ENCODE results near the gene GPR183.

Gene GPR183

DNA sequence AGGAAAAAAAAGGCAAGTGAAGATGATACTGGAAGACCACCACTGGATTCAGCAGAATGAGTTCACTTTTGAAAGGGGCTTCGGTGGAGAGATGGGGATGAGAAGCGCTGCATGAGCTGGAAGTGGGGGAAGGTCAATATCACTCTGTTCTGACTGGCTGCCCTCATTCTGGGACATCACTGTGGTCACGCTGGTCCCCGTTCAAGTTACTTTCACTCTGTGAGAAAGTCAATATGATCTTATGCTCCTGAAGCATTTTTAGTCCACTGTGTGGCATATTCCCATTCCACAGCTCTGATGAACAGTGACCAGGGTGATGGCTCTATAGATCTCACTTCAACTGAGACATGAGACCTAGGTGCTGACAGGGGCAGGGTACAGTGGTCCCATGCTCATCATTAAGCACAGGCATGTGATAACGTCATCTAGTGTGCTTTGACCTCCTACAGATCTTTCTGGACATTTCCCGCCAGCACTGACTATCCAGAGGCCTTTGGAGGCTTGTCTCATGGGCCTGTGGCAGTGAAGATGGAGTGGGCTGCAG, 40.2 kb upstream of the GPR183 start:
- TF ChIP-seq TAF1 (IDR thresholded peaks at IDR 0.05; ENCODE audit: low read depth) (no peak), NFIC (IDR thresholded peaks at IDR 0.05) (no peak), YY1 (IDR thresholded peaks at IDR 0.05; ENCODE audit: low read depth) (no peak)

DNA sequence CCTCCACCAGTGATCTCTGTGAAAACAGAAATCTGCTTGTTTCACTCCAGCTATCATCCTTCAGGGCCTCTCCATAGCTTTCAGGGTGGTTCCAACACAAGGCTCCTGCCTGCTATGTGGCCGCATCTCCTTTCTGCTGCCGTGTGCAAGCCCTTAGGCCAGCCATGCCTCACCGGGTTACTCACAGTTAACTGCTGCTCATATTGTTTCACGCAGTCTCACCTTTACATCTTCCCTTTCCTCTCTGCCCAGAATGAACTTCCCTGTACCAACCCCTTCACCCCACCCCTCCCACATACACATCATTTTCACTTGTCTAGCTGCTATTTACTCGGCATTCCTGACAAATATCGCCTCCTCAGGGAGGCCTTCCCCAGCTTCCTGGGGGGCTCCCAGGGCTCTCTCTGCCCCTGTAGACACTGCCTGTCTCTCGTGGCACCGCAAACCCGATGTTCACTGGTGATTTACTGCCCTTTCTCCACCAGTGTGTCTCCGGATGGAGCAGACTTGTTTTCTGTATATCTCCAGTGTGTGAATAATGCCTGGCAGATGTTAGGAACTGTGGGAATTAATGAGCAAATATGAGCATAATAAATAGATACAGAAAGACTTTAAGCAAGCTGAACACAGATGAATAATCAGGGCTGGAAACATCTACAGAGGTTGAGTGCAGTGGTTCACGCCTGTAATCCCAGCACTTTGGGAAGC, 39.3 kb upstream of the GPR183 start:
- TF ChIP-seq, protein P1, sequence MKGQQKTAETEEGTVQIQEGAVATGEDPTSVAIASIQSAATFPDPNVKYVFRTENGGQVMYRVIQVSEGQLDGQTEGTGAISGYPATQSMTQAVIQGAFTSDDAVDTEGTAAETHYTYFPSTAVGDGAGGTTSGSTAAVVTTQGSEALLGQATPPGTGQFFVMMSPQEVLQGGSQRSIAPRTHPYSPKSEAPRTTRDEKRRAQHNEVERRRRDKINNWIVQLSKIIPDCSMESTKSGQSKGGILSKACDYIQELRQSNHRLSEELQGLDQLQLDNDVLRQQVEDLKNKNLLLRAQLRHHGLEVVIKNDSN (IDR thresholded peaks at IDR 0.05): no peak
- TF ChIP-seq TAF1 (IDR thresholded peaks at IDR 0.05; ENCODE audit: low read depth): no peak

DNA sequence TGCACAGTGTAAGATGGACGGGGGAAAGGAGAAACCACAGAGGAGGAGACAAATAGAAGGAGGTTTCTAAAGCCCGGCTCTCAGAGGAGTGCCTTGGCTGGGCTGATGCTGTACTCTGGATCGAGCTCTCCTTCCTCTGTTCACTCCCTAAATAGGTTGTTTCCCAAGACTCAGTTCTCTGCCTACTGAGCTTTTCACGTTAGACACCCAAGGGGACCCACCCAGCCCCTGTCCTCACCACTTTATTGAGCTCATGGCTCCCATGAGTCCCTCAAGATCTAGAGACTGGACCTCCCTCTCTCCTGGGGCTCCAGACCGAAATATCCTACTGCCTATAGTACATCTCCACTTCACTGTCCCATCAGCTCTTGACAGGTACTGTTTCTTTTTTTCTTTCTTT, 38.1 kb upstream of the GPR183 start:
- TF ChIP-seq TAF1 (IDR thresholded peaks at IDR 0.05; ENCODE audit: low read depth) (no peak), CREB1 (IDR thresholded peaks at IDR 0.05; ENCODE audit: low read depth) (no peak), TEAD4 (IDR thresholded peaks at IDR 0.05) (no peak), YY1 (IDR thresholded peaks at IDR 0.05; ENCODE audit: low read depth) (no peak), NFIC (IDR thresholded peaks at IDR 0.05) (no peak), ZBTB7A (IDR thresholded peaks at IDR 0.05; ENCODE audit: low read depth) (no peak), TCF12 (IDR thresholded peaks at IDR 0.05; ENCODE audit: low read depth) (no peak), EGR1 (IDR thresholded peaks at IDR 0.05) (no peak), CEBPB (IDR thresholded peaks at IDR 0.05) (no peak)
- TF ChIP-seq, protein P2, sequence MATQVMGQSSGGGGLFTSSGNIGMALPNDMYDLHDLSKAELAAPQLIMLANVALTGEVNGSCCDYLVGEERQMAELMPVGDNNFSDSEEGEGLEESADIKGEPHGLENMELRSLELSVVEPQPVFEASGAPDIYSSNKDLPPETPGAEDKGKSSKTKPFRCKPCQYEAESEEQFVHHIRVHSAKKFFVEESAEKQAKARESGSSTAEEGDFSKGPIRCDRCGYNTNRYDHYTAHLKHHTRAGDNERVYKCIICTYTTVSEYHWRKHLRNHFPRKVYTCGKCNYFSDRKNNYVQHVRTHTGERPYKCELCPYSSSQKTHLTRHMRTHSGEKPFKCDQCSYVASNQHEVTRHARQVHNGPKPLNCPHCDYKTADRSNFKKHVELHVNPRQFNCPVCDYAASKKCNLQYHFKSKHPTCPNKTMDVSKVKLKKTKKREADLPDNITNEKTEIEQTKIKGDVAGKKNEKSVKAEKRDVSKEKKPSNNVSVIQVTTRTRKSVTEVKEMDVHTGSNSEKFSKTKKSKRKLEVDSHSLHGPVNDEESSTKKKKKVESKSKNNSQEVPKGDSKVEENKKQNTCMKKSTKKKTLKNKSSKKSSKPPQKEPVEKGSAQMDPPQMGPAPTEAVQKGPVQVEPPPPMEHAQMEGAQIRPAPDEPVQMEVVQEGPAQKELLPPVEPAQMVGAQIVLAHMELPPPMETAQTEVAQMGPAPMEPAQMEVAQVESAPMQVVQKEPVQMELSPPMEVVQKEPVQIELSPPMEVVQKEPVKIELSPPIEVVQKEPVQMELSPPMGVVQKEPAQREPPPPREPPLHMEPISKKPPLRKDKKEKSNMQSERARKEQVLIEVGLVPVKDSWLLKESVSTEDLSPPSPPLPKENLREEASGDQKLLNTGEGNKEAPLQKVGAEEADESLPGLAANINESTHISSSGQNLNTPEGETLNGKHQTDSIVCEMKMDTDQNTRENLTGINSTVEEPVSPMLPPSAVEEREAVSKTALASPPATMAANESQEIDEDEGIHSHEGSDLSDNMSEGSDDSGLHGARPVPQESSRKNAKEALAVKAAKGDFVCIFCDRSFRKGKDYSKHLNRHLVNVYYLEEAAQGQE (IDR thresholded peaks at IDR 0.05; ENCODE audit: low read depth): no peak
- TF ChIP-seq, protein P1 (IDR thresholded peaks at IDR 0.05): no peak
- TF ChIP-seq, protein P3, sequence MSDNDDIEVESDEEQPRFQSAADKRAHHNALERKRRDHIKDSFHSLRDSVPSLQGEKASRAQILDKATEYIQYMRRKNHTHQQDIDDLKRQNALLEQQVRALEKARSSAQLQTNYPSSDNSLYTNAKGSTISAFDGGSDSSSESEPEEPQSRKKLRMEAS (IDR thresholded peaks at IDR 0.05): no peak

DNA sequence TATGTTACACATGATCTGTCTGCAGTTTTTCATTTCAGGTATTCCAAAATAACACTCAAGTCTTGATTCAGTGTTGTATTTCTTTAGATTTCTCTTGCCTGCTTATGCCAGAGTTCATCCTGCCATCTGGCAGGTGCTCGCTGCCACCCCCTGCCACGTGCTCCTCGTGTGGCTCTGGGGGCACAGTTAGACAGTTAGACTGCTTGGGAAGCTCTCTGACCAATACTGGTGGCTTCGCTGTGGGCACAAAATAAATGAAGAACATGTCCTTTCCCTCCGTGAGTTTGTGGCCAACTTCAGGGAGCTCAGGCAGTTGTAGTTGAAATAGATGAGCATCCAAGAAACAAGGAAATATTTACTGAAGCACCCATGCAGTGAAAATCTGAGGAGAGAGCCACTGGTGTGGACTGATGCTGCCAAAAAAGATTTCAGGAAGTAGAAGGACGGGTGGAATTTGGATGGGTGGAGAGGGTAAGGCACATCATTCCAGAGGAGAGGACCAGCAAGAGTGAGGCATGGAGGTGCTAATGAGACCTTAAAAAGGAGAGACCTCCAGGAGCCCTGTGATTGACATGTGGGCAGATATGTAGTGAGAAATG, 37.5 kb upstream of the GPR183 start:
- no peak for TF ChIP-seq CREB1 (IDR thresholded peaks at IDR 0.05; ENCODE audit: low read depth)

DNA sequence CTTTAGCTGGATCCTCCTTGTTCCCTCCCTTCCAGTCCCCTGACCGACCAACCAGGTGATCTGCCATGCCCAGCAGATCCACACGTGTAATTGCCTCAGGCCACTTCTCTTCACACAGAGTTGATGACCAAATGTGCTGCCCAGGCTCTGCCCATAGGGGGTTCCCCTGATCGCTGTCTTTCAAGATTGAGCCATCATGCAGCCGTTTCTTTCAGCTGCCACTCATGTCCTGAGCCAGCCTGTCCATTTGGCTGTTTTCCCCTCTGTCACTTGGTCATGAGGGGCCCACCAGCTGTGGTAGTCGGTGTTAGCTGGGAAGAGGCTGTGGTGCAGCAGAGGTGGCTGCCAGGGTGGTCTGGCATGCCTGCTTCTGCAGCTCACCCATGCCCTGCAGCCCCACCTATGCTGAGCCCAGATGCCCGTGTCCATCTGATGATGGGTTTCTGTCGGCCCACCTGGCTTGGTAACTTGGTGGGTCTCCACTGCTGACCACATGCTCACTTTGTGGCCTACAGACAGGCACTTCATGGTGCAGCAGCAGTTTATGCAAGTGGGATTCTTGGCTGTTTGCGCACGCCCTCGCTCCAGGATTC, 35.6 kb upstream of the GPR183 start:
- TF ChIP-seq TEAD4 (IDR thresholded peaks at IDR 0.05) (no peak), EP300 (IDR thresholded peaks at IDR 0.05; ENCODE audit: borderline replicate concordance) (no peak), NFIC (IDR thresholded peaks at IDR 0.05) (no peak), TCF12 (IDR thresholded peaks at IDR 0.05; ENCODE audit: low read depth) (no peak), EGR1 (IDR thresholded peaks at IDR 0.05) (no peak), CREB1 (IDR thresholded peaks at IDR 0.05; ENCODE audit: low read depth) (no peak), ZBTB7A (IDR thresholded peaks at IDR 0.05; ENCODE audit: low read depth) (no peak), TAF1 (IDR thresholded peaks at IDR 0.05; ENCODE audit: low read depth) (no peak), FOXM1 (IDR thresholded peaks at IDR 0.05; ENCODE audit: borderline replicate concordance, low read depth) (no peak), CEBPB (IDR thresholded peaks at IDR 0.05) (no peak), YY1 (IDR thresholded peaks at IDR 0.05; ENCODE audit: low read depth) (no peak), RAD21 (IDR thresholded peaks at IDR 0.05; ENCODE audit: low read depth) (no peak)
- TF ChIP-seq, protein P1 (IDR thresholded peaks at IDR 0.05): no peak
- TF ChIP-seq, protein P2 (IDR thresholded peaks at IDR 0.05; ENCODE audit: low read depth): no peak
- TF ChIP-seq, protein P3 (IDR thresholded peaks at IDR 0.05): no peak

Measured in Ishikawa (cell line).